ENCODE measurements around the gene LAMA2. TPM values are rescaled to one million over a fixed set of nuclear protein-coding genes. Genes with fewer than 3 reads are reported as not detected.
A peak's percentile ranks its signal among the peaks of the same experiment; 100 is the strongest.

Gene LAMA2
- total RNA-seq, 1 donor, result 40.2 TPM

DNA sequence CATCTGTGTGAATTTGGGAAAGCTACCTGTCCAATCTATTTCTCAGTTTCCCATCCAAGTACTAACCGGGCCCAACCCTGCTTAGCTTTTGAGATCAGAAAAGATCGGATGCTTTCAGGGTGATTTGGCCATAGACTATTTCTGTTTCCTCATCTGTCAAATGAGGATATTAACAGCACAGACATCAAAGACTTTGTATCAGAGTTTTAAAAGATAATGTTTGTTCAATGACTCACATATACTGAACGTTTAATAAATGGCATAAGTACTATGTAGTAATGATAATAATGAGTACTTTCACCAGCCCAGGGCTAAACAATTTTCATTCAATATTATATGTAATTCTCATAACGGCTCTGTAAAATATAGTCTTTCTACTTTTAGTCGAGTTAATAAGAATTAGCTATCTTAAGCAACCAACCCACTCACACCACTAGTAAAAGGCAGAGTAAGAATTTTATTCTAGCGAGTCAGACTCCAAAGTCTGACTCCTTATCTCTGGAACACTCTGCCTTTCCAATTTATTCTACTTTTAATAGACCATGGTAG lies 610.5 kb downstream of the LAMA2 start:
- no peak overlapping the region for H3K4me3 ChIP-seq (ENCODE audit: low read depth, low read length)
- TF ChIP-seq, protein P1, sequence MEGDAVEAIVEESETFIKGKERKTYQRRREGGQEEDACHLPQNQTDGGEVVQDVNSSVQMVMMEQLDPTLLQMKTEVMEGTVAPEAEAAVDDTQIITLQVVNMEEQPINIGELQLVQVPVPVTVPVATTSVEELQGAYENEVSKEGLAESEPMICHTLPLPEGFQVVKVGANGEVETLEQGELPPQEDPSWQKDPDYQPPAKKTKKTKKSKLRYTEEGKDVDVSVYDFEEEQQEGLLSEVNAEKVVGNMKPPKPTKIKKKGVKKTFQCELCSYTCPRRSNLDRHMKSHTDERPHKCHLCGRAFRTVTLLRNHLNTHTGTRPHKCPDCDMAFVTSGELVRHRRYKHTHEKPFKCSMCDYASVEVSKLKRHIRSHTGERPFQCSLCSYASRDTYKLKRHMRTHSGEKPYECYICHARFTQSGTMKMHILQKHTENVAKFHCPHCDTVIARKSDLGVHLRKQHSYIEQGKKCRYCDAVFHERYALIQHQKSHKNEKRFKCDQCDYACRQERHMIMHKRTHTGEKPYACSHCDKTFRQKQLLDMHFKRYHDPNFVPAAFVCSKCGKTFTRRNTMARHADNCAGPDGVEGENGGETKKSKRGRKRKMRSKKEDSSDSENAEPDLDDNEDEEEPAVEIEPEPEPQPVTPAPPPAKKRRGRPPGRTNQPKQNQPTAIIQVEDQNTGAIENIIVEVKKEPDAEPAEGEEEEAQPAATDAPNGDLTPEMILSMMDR (IDR thresholded peaks at IDR 0.05; ENCODE audit: insufficient read depth, low read depth, low read length), result no peak
- no peak for DNase-seq (ENCODE audit: low read depth)

DNA sequence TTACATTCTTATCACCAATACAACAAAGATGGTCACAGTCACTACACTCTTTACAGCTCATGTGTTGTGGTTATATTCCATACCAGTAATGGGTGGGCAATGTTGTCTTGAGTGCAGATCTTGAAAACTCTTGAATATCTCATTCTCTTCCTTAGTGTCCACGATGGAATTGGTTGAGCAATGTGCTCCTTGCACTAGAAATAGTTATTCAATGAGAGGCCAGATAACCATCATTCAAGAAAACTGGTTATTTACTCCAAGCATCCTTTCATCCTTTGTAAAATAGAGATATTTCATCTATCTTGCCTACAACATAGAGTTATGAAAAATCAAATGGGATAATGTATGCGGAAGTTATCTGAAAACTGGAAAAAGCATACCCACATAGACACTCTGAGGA lies 611.2 kb downstream of the LAMA2 start:
- DNase-seq (ENCODE audit: low read depth), result no peak
- H3K4me3 ChIP-seq (ENCODE audit: low read depth, low read length), result no peak overlapping the region
- TF ChIP-seq, protein P1 (IDR thresholded peaks at IDR 0.05; ENCODE audit: insufficient read depth, low read depth, low read length), result no peak

DNA sequence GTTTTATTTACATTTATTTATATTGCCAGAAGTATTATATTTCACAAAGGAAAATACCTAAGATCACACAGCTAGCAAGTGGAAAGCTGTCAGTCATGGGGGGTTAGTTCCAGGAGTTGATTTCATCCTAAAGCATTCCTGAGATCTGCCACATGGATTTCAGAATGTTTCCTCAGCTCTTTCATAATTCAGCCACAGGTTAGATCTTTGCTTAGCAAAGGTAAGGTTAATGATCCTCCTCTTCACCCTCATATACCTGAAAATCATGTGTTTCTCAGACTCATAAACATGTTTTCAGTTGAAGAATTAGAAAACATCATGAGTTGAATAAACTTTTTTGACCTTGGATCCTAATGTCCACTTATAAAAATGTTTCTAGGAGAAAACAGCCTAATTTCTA lies 611.6 kb downstream of the LAMA2 start:
- no peak overlapping the region for H3K4me3 ChIP-seq (ENCODE audit: low read depth, low read length)
- TF ChIP-seq, protein P1 (IDR thresholded peaks at IDR 0.05; ENCODE audit: insufficient read depth, low read depth, low read length), result no peak
- DNase-seq (ENCODE audit: low read depth), result no peak

DNA sequence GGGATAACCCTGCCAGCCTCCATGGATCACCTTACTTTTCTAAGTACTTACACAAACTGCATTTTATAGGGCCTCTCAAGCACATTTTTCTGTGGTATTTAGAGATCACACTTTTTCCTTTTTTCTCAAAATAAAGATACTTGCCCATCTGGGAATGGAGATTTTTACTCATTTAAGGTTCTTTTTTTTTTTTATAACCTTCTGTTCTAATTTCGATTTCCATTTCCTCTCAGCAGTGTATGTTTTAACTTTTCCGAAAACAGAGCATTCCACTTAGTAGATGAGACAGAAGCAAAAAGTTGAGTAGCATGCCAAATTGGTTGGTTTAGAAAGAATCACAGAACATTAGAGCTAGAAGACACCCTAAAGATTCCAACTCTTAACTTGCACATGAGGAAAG lies 612.7 kb downstream of the LAMA2 start:
- TF ChIP-seq, protein P1 (IDR thresholded peaks at IDR 0.05; ENCODE audit: insufficient read depth, low read depth, low read length), result no peak
- H3K4me3 ChIP-seq (ENCODE audit: low read depth, low read length), result no peak overlapping the region
- no peak for DNase-seq (ENCODE audit: low read depth)

DNA sequence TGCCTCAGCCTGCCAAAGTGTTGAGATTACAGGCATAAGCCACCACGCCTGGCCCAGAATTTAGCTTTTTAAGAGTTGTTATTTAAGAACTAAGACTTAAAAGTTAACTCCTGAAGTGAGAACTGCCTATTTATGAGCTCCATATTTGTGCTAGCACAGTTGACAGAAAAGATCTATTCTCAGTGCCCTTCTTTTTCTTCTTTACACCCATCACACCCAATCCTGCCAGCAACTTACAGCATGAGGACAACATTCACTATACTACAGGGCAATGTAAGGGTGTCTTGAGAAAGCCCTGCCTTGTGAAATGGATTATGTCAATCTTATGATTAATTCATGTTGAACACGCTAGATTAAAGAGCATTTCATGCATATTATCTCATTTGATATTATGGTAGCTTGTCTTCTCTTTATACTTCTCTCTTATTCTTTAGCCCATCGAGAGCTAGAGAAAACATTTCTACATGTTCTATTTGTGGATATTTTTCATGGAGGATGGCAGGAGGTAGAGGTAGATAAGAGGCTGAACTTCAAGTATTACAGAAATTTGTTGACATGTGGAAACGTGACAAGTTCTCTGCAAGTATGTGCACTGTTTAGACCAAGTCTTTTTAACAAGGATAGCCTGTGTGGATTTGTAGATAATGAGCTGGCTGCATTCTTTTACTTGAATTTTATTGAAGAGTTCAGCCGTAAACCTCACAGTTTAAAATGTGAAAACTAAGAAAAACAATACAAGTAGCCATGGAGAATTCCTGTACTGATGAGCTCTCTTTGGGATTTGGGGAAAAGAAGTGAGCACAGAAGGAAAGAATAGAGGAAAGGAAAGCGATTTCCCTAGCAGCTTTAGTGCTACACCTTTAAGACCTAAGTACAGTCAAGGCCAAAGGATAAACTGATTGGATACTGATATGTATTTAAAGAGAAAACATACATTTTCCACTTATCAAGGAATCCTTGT lies 614.8 kb downstream of the LAMA2 start:
- TF ChIP-seq, protein P1 (IDR thresholded peaks at IDR 0.05; ENCODE audit: insufficient read depth, low read depth, low read length), result no peak
- peak; percentile 48 for DNase-seq (ENCODE audit: low read depth)
- H3K4me3 ChIP-seq (ENCODE audit: low read depth, low read length), result no peak overlapping the region

DNA sequence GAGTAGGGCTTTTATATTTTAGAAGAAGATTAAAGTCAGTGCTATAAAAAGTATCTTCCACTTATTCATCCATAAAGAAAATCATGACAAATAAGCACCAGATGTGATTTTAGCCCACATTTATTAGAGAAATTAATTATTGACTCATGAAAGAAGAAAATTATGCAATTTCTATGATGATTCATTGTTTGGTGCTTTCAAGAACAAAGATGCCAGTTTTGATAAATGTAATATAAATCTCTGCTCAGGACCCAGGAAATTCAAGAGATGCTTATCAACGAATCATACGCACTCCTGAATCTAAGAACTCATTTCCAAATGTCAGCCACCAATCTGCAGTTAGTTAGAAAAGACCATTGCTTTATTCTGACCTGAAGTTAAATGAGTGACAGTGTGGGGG lies 615.6 kb downstream of the LAMA2 start:
- DNase-seq (ENCODE audit: low read depth), result peak; percentile 65
- TF ChIP-seq, protein P1 (IDR thresholded peaks at IDR 0.05; ENCODE audit: insufficient read depth, low read depth, low read length), result no peak
- H3K4me3 ChIP-seq (ENCODE audit: low read depth, low read length), result peak overlapping the region; percentile 17
